Panc1 (cell line): ENCODE results near the gene LSM8. TPM values are rescaled to one million over a fixed set of nuclear protein-coding genes. Genes with fewer than 3 reads are reported as not detected.

Experiments
- ATAC-seq: fragments of 200-7000 bp; cut with Tn5 transposase; 2 replicates; pipeline ENCODE4 v1.9.1; 2020; ENCODE audit warnings: mild to moderate bottlenecking, moderate library complexity
- BruUV-seq: library from RNA; stranded (reverse); fragments of 400-500 nt; replicated peaks from 2 replicates; lab custom pipeline; 2021; lab: Mats Ljungman, UMichigan
- CTCF ChIA-PET: fragments of 300-600 bp; sonication (Branson Sonifier 250); formaldehyde crosslinking; loops from one replicate; lab custom pipeline; 2022; ENCODE audit warnings: antibody characterized with exemption; lab: Charles Lee
- POLR2A ChIA-PET: fragments of 300-600 bp; sonication (Branson Sonifier 250); formaldehyde crosslinking; loops from one replicate; lab custom pipeline; 2022; ENCODE audit warnings: antibody characterized with exemption; lab: Charles Lee
- DNase-seq: peaks from one replicate; pipeline ENCODE4 v3.0.0-alpha.2; 2010; ENCODE audit warnings: low read depth, low spot score
- H3K27ac ChIP-seq: 2 replicates; pipeline ENCODE4 v1.5.1; 2011; ENCODE audit warnings: mild to moderate bottlenecking, low read length, inconsistent platforms
- H3K27me3 ChIP-seq: fragments of 200-500 bp; sonication (Bioruptor generic); 2 replicates; pipeline ENCODE4 v1.6.0; 2014; ENCODE audit warnings: low read length, inconsistent platforms; ENCODE audit not compliant: control insufficient read depth, insufficient read depth
- H3K36me3 ChIP-seq: fragments of 200-500 bp; sonication (Bioruptor generic); 2 replicates; pipeline ENCODE4 v1.5.1; 2014; ENCODE audit warnings: inconsistent platforms, mild to moderate bottlenecking, low read length, moderate library complexity; ENCODE audit not compliant: control insufficient read depth, insufficient read depth
- H3K4me1 ChIP-seq: 2 replicates; pipeline ENCODE4 v1.5.1; 2011; ENCODE audit warnings: inconsistent platforms, mild to moderate bottlenecking, low read length, moderate library complexity; ENCODE audit not compliant: control insufficient read depth, insufficient read depth
- H3K4me3 ChIP-seq, 2 experiments: 2 replicates each; pipeline ENCODE4 v1.5.1; 2011 to 2012; ENCODE audit warnings: low read depth in 2 of 2, low read length in 2 of 2, mild to moderate bottlenecking in 2 of 2, inconsistent platforms in 1 of 2, moderate library complexity in 1 of 2
- H3K9me3 ChIP-seq: fragments of 200-500 bp; sonication (Bioruptor generic); 2 replicates; pipeline ENCODE4 v1.5.1; 2014; ENCODE audit warnings: low read depth, mild to moderate bottlenecking, inconsistent platforms, low read length, moderate library complexity; ENCODE audit not compliant: control insufficient read depth, insufficient read depth
- CTCF ChIP-seq: fragments of 450-650 bp; IDR thresholded peaks from 2 replicates; pipeline ENCODE4 v1.5.1; 2017; ENCODE audit warnings: mild to moderate bottlenecking
- POLR2AphosphoS5 ChIP-seq: IDR thresholded peaks from 2 replicates; pipeline ENCODE4 v1.6.1; 2012; ENCODE audit warnings: mild to moderate bottlenecking, low read depth, low read length, moderate library complexity
- SIN3A ChIP-seq: IDR thresholded peaks from 2 replicates; pipeline ENCODE4 v1.6.1; 2012; ENCODE audit warnings: low read depth, mild to moderate bottlenecking, low read length, moderate library complexity, borderline replicate concordance; ENCODE audit not compliant: insufficient read depth
- TCF7L2 ChIP-seq: IDR thresholded peaks from 2 replicates; pipeline ENCODE4 v1.6.1; 2011; ENCODE audit warnings: mild to moderate bottlenecking, low read depth, low read length, inconsistent platforms
- in situ Hi-C: cut with HindIII; loops from 2 replicates; pipeline ENCODE4 v1.10.0; 2016; ENCODE audit warnings: low sequenced_read_pairs, low pct_unique_long_range_greater_than_20kb
- intact Hi-C: fragments of 100-400 bp; cut with micrococcal nuclease; formaldehyde crosslinking; loops from one replicate; pipeline ENCODE4 v1.10.0; 2022; ENCODE audit not compliant: unreplicated experiment
- total RNA-seq: library from RNA; stranded (reverse); gene quantifications from one replicate; pipeline ENCODE4 v1.2.1, GENCODE V29; 2021; ENCODE audit not compliant: unreplicated experiment
- TF ChIP-seq, protein P1 (sequence below), 2 experiments: IDR thresholded peaks; 2 replicates each; pipeline ENCODE4 v1.6.1; 2011 to 2012; ENCODE audit warnings: low read depth in 2 of 2, control low read depth in 1 of 2, low read length in 1 of 2, mild to moderate bottlenecking in 1 of 2, moderate library complexity in 1 of 2; ENCODE audit not compliant: insufficient read depth in 1 of 2

LSM8 gene
- total RNA-seq, 1 experiment from 2014 or later = 27.9 TPM

DNA sequence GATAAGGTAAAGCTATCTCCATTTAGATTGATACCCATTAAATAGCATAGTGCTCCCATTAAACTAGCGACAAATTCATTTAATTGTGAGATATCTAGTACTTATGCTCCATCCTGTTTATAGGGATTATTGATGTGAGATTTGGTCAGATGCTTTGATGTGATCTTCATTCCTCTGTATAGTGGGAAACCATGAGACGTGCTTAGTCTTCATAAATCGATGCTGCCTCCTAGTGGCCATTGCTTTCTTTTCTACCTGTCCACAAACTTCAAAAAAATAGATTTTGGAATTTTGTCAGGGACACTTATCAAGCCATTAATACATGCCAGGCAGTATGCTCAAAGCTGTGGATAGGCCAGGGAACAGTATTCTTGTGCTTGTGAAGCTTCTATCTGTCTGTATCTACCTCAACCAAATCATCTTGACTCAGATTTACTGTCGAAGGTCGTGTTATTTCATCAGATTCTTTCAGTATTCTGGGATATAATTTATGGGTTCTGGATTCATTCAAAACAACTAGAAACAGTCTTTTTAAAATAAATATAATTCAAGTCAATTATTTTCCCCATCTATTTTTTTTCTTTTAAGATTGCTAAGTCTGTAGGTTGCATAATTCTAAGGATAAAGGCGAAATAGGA is 12.0 kb downstream of the LSM8 start:
- in situ Hi-C loops = no loop called here

DNA sequence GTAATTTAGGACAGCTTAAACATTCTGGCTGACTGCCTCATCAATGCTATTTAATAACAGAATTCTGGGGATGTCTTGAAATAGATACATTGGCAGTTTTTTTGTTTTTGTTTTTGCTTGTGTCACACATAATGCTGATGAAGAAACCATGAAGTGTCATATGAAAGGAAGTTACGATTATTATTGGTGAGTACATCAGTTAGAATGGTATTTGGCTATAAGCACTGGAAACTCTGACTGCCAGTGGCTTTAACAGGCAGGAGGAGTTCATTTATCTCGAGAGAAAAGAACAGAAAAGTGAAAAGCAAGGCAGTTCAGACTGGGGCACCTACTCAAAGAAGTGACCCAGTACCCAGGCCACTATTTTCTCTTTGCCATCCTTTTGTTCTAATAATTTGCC is 18.1 kb downstream of the LSM8 start:
- H3K4me1 ChIP-seq = no peaks in the 10 kb centered on the region
- ChIA-PET POLR2A (no interaction called here), CTCF (no interaction called here)
- no peak for ATAC-seq
- H3K36me3 ChIP-seq = no peaks in the 10 kb centered on the region
- H3K9me3 ChIP-seq = no peaks in the 10 kb centered on the region
- intact Hi-C loops (no loop called here), in situ Hi-C loops (no loop called here)
- TF ChIP-seq SIN3A = no peak
- no peak for TF ChIP-seq CTCF
- no peak for TF ChIP-seq POLR2AphosphoS5
- TF ChIP-seq, protein P1, sequence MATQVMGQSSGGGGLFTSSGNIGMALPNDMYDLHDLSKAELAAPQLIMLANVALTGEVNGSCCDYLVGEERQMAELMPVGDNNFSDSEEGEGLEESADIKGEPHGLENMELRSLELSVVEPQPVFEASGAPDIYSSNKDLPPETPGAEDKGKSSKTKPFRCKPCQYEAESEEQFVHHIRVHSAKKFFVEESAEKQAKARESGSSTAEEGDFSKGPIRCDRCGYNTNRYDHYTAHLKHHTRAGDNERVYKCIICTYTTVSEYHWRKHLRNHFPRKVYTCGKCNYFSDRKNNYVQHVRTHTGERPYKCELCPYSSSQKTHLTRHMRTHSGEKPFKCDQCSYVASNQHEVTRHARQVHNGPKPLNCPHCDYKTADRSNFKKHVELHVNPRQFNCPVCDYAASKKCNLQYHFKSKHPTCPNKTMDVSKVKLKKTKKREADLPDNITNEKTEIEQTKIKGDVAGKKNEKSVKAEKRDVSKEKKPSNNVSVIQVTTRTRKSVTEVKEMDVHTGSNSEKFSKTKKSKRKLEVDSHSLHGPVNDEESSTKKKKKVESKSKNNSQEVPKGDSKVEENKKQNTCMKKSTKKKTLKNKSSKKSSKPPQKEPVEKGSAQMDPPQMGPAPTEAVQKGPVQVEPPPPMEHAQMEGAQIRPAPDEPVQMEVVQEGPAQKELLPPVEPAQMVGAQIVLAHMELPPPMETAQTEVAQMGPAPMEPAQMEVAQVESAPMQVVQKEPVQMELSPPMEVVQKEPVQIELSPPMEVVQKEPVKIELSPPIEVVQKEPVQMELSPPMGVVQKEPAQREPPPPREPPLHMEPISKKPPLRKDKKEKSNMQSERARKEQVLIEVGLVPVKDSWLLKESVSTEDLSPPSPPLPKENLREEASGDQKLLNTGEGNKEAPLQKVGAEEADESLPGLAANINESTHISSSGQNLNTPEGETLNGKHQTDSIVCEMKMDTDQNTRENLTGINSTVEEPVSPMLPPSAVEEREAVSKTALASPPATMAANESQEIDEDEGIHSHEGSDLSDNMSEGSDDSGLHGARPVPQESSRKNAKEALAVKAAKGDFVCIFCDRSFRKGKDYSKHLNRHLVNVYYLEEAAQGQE (IDR thresholded peaks at IDR 0.05; ENCODE audit: insufficient read depth in 1 of 2, low read depth in 2 of 2, low read length in 1 of 2) = no peak
- no peak for TF ChIP-seq TCF7L2
- no peak for DNase-seq
- no peaks in the 10 kb centered on the region for H3K27me3 ChIP-seq
- BruUV-seq = no TSS peak
- no peak overlapping the region for H3K27ac ChIP-seq
- no peak overlapping the region for H3K4me3 ChIP-seq

More for the DNA sequence above, 12.0 kb downstream of the LSM8 start:
- Histone ChIP-seq H3K4me1 (no peaks in the 10 kb centered on the region), H3K36me3 (peaks cover 18% of the 10 kb centered on the region), H3K4me3 (no peak overlapping the region), H3K27ac (no peak overlapping the region), H3K27me3 (no peaks in the 10 kb centered on the region), H3K9me3 (no peaks in the 10 kb centered on the region)
- intact Hi-C loops = no loop called here
- no TSS peak for BruUV-seq
- peak; percentile 91 for ATAC-seq
- ChIA-PET POLR2A (no interaction called here), CTCF (interaction anchor here (1.0 kb wide), 1 partner anchor 42 kb away, joined by 8 read pairs; no protein-coding TSS in a partner anchor)
- DNase-seq = no peak
- TF ChIP-seq, protein P1 (IDR thresholded peaks at IDR 0.05; ENCODE audit: insufficient read depth in 1 of 2, low read depth in 2 of 2, low read length in 1 of 2) = no peak
- TF ChIP-seq POLR2AphosphoS5 (peak; percentile 30; the same call in 1 of the 2 replicates), SIN3A (no peak), TCF7L2 (no peak), CTCF (peak; percentile 83)
